Measurements from ENCODE around the gene CGRRF1.

CGRRF1 gene

DNA sequence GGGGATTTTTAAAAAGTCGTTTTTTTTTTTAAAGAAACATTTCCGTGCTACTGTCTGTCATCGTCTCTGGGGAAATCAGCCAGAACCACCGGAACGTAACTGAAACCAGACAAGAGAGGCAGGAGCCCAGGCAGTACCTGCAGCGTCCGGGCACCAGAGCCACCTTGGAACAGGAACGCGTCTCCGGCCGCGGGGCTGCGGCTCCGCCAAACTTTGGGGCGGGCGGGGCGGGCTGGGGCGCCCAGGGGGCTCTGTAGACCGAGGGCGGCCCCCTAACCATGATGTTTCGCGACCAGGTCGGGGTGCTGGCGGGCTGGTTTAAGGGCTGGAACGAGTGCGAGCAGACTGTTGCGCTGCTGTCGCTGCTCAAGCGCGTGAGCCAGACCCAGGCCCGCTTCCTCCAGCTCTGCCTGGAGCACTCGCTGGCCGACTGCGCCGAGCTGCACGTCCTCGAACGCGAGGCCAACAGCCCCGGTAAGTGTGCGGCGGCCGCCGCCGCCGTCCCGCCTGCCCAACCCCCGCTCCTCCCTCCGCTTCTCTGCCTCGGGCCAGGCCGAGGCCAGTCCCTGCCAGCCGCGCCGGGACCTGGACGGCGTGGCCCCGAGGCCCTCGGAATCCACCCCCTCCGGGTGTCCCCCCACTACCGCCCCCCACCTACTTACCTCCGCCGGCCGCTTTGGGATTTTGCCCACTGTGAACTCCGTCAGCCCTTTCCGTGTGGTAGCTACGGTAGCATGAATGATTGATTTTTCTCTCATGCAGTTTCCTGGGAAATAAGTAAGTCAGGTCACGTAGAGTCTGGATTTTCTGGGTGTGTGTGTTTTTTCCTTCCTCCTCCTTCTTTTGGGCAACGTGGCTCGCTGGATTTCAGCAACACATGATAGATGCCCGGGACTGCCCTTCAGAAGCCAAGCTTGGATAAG, 58.2 kb downstream of the CGRRF1 start:
- DNase-seq = peak; percentile 70
- Histone ChIP-seq H3K14ac (ENCODE audit: low read length in 2 of 2) (peak overlapping the region; percentile 86 to 99), H2AK5ac (ENCODE audit: low read length, severe bottlenecking) (no peak overlapping the region), H2BK15ac (ENCODE audit: low read depth, poor library complexity, severe bottlenecking) (no peak overlapping the region), H4K91ac (ENCODE audit: low read length) (peak overlapping the region; percentile 86), H3K4ac (ENCODE audit: low read depth in 1 of 2, low read length in 2 of 2) (peak overlapping the region in 1 of 2 experiments; percentile 4), H3K4me3 (ENCODE audit: insufficient read depth in 1 of 2, low read depth in 1 of 2, low read length in 2 of 2) (peak overlapping the region; percentile 89 to 92), H3K27me3 (ENCODE audit: control insufficient read depth in 1 of 2, insufficient read depth in 1 of 2, low read length in 2 of 2) (no peaks in the 10 kb centered on the region), H3K18ac (ENCODE audit: low read depth in 1 of 2, low read length in 2 of 2) (peak overlapping the region; percentile 79 to 96), H3K9me3 (ENCODE audit: control insufficient read depth, low read length) (peaks cover 8% of the 10 kb centered on the region), H2BK5ac (ENCODE audit: low read depth, low read length, poor library complexity, severe bottlenecking) (peak overlapping the region; percentile 46), H2BK120ac (ENCODE audit: low read depth, low read length) (peak overlapping the region; percentile 99), H3K79me1 (replicated peaks; ENCODE audit: low read length, poor library complexity, severe bottlenecking) (no peaks in the 10 kb centered on the region), H2AFZ (ENCODE audit: low read depth, low read length) (no peak overlapping the region), H3K36me3 (ENCODE audit: control insufficient read depth in 1 of 2, insufficient read depth in 2 of 2, low read depth in 1 of 2, low read length in 2 of 2) (peaks cover 3 to 12% of the 10 kb centered on the region in 2 experiments), H3K23ac (ENCODE audit: low read length in 2 of 2) (peak overlapping the region; percentile 34 to 83), H3K9ac (ENCODE audit: low read length) (peak overlapping the region; percentile 96), H3K27ac (ENCODE audit: low read length, poor library complexity, severe bottlenecking) (peak overlapping the region; percentile 73), H3K4me1 (ENCODE audit: control insufficient read depth, insufficient read depth, low read depth, low read length) (peaks cover 11% of the 10 kb centered on the region), H2BK12ac (ENCODE audit: low read length in 2 of 2) (peak overlapping the region in 1 of 2 experiments; percentile 96), H4K8ac (ENCODE audit: low read length) (peak overlapping the region; percentile 42), H3K4me2 (ENCODE audit: low read length, poor library complexity, severe bottlenecking) (peak overlapping the region; percentile 99)
- under 1% methylated on average over 54 of the region's 70 CpGs for WGBS

DNA sequence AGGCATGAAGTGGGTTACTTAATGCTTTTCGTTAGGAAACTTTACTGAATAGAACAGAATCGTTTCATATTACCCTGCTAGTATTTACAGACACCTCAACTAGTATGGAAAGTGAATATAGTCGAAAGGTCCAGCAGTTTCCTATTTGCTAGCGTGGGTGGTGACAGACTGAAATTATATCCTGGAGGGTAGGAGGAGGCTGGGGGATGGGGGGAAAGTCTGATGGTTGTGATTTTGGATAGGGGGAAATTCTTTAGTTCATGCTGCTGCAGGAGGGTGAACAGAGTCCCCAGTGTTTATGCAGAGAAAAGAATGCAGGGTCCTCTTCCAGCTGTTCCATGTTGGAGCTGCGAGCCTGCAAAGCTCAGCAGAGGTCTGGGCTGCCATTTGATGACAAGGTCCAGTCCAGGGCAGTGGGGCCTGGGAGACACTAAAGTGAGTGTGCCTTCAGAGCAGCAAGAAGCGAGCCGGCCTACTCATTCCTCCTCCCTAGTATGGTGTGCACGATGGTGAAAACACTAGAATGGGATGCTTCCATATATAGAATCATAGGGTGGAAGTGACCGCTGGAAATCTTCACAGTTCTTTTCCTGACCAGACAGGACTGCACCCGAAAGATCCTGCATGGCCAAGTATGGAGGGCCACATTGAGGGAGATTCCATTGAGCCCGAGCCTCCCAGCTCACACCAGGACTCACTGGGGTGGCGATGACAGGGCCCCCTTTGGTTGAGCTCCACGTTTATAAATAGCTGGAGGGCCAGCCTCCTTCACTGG, 59.3 kb downstream of the CGRRF1 start:
- Histone ChIP-seq H3K4ac (ENCODE audit: low read depth in 1 of 2, low read length in 2 of 2) (peak overlapping the region in 1 of 2 experiments; percentile 43), H3K23ac (ENCODE audit: low read length in 2 of 2) (no peak overlapping the region), H2AFZ (ENCODE audit: low read depth, low read length) (no peak overlapping the region), H3K36me3 (ENCODE audit: control insufficient read depth in 1 of 2, insufficient read depth in 2 of 2, low read depth in 1 of 2, low read length in 2 of 2) (peaks cover 3 to 23% of the 10 kb centered on the region in 2 experiments), H2BK120ac (ENCODE audit: low read depth, low read length) (no peak overlapping the region), H2BK5ac (ENCODE audit: low read depth, low read length, poor library complexity, severe bottlenecking) (no peak overlapping the region), H3K4me2 (ENCODE audit: low read length, poor library complexity, severe bottlenecking) (peak overlapping the region; percentile 95), H4K8ac (ENCODE audit: low read length) (no peak overlapping the region), H3K18ac (ENCODE audit: low read depth in 1 of 2, low read length in 2 of 2) (peak overlapping the region; percentile 52 to 54), H3K14ac (ENCODE audit: low read length in 2 of 2) (peak overlapping the region in 1 of 2 experiments; percentile 71), H3K4me3 (ENCODE audit: insufficient read depth in 1 of 2, low read depth in 1 of 2, low read length in 2 of 2) (peak overlapping the region; percentile 47 to 89), H3K9ac (ENCODE audit: low read length) (peak overlapping the region; percentile 96), H3K9me3 (ENCODE audit: control insufficient read depth, low read length) (peaks cover 12% of the 10 kb centered on the region), H3K27me3 (ENCODE audit: control insufficient read depth in 1 of 2, insufficient read depth in 1 of 2, low read length in 2 of 2) (no peaks in the 10 kb centered on the region), H4K91ac (ENCODE audit: low read length) (peak overlapping the region; percentile 20), H2BK15ac (ENCODE audit: low read depth, poor library complexity, severe bottlenecking) (no peak overlapping the region), H2BK12ac (ENCODE audit: low read length in 2 of 2) (peak overlapping the region; percentile 46 to 47), H3K4me1 (ENCODE audit: control insufficient read depth, insufficient read depth, low read depth, low read length) (peaks cover 11% of the 10 kb centered on the region), H3K27ac (ENCODE audit: low read length, poor library complexity, severe bottlenecking) (peak overlapping the region; percentile 54), H3K79me1 (replicated peaks; ENCODE audit: low read length, poor library complexity, severe bottlenecking) (peaks cover 5% of the 10 kb centered on the region), H2AK5ac (ENCODE audit: low read length, severe bottlenecking) (no peak overlapping the region)
- WGBS = 2% methylated on average over 8 of the region's 13 CpGs
- peak; percentile 81 for DNase-seq

DNA sequence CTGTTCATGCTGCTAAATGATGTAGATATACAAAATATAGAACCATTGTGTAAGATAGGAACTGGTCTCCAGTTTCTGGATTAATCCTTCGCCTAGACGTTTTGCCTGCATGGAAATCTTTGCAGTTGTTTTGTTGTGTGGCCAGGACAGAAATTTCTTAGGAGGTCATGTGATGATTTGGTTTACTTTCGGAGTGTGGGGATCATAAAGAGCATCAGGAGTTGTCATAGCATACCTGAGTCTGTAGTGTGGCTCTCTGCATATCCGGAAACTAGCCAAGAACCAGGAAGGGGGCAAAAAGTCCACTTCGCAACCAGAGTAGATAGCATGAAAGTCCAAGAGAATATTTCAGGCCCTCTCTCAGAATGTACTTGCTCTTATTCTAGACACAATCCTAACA, 60.3 kb downstream of the CGRRF1 start:
- H4K8ac ChIP-seq (ENCODE audit: low read length) = no peak overlapping the region
- peak; percentile 53 for DNase-seq
- WGBS = 36% methylated on average over 4 of the region's 5 CpGs
- peaks cover 3 to 30% of the 10 kb centered on the region in 2 experiments for H3K36me3 ChIP-seq (ENCODE audit: control insufficient read depth in 1 of 2, insufficient read depth in 2 of 2, low read depth in 1 of 2, low read length in 2 of 2)
- peak overlapping the region in 1 of 2 experiments; percentile 43 for H2BK12ac ChIP-seq (ENCODE audit: low read length in 2 of 2)
- peaks cover 9% of the 10 kb centered on the region for H3K4me1 ChIP-seq (ENCODE audit: control insufficient read depth, insufficient read depth, low read depth, low read length)
- H2BK15ac ChIP-seq (ENCODE audit: low read depth, poor library complexity, severe bottlenecking) = no peak overlapping the region
- no peak overlapping the region for H2BK5ac ChIP-seq (ENCODE audit: low read depth, low read length, poor library complexity, severe bottlenecking)
- H4K91ac ChIP-seq (ENCODE audit: low read length) = no peak overlapping the region
- peak overlapping the region in 1 of 2 experiments; percentile 89 for H3K4me3 ChIP-seq (ENCODE audit: insufficient read depth in 1 of 2, low read depth in 1 of 2, low read length in 2 of 2)
- H3K9ac ChIP-seq (ENCODE audit: low read length) = peak overlapping the region; percentile 96
- H2BK120ac ChIP-seq (ENCODE audit: low read depth, low read length) = no peak overlapping the region
- peak overlapping the region; percentile 6 for H3K27ac ChIP-seq (ENCODE audit: low read length, poor library complexity, severe bottlenecking)
- peak overlapping the region; percentile 33 for H3K4me2 ChIP-seq (ENCODE audit: low read length, poor library complexity, severe bottlenecking)
- H2AK5ac ChIP-seq (ENCODE audit: low read length, severe bottlenecking) = no peak overlapping the region
- no peak overlapping the region for H3K23ac ChIP-seq (ENCODE audit: low read length in 2 of 2)
- peaks cover 12% of the 10 kb centered on the region for H3K9me3 ChIP-seq (ENCODE audit: control insufficient read depth, low read length)
- peaks cover 11% of the 10 kb centered on the region for H3K79me1 ChIP-seq (replicated peaks; ENCODE audit: low read length, poor library complexity, severe bottlenecking)
- no peak overlapping the region for H3K18ac ChIP-seq (ENCODE audit: low read depth in 1 of 2, low read length in 2 of 2)
- H3K4ac ChIP-seq (ENCODE audit: low read depth in 1 of 2, low read length in 2 of 2) = no peak overlapping the region
- no peak overlapping the region for H2AFZ ChIP-seq (ENCODE audit: low read depth, low read length)
- H3K14ac ChIP-seq (ENCODE audit: low read length in 2 of 2) = no peak overlapping the region
- H3K27me3 ChIP-seq (ENCODE audit: control insufficient read depth in 1 of 2, insufficient read depth in 1 of 2, low read length in 2 of 2) = no peaks in the 10 kb centered on the region
